Endothelial cell of umbilical vein (primary cell): ENCODE measurements around the gene CAPN2. TPM values are rescaled to one million over a fixed set of nuclear protein-coding genes. Genes with fewer than 3 reads are reported as not detected.

ENCODE experiments used
- BruUV-seq: library from RNA; stranded (reverse); fragments of 400-500 nt; replicated peaks from 2 replicates; lab custom pipeline; 2021; lab: Mats Ljungman, UMichigan
- CTCF ChIA-PET: fragments of 300-600, 350-600 bp; sonication (Branson Sonifier 250); formaldehyde crosslinking; loops from one replicate; lab custom pipeline; 2021; ENCODE audit warnings: antibody characterized with exemption, inconsistent platforms; lab: Charles Lee
- POLR2A ChIA-PET: fragments of 300-600, 350-600 bp; sonication (Branson Sonifier 250); formaldehyde crosslinking; loops from one replicate; lab custom pipeline; 2021; ENCODE audit warnings: antibody characterized with exemption, inconsistent platforms; lab: Charles Lee
- DNase-seq: peaks from one replicate; pipeline ENCODE4 v3.0.0-alpha.2; 2011; ENCODE audit warnings: low read depth, low spot score
- FAIRE-seq: peaks from 2 replicates; lab custom pipeline; 2011; peaks lifted over from hg19 to GRCh38; lab: Jason Lieb, UNC
- H2AFZ ChIP-seq: 2 replicates; pipeline ENCODE4 v1.6.0; 2012; ENCODE audit warnings: low read depth, low read length, control low read depth, inconsistent platforms
- H3K27ac ChIP-seq: 2 replicates; pipeline ENCODE4 v1.5.1; 2011; ENCODE audit warnings: low read depth, mild to moderate bottlenecking, control low read depth, low read length, moderate library complexity; ENCODE audit not compliant: insufficient read depth
- H3K27me3 ChIP-seq, 2 experiments: 2 replicates each; pipeline versions ENCODE4 v1.6.0 to v1.6.1; 2011; ENCODE audit warnings: low read length in 2 of 2, mixed read lengths in 1 of 2; ENCODE audit not compliant: control insufficient read depth in 2 of 2, insufficient read depth in 2 of 2
- H3K36me3 ChIP-seq, 2 experiments: 2 replicates in 1 of 2; 3 replicates in 1 of 2; pipeline ENCODE4 v1.5.1; 2011; ENCODE audit warnings: low read length in 2 of 2, mild to moderate bottlenecking in 1 of 2, moderate library complexity in 1 of 2; ENCODE audit not compliant: control insufficient read depth in 2 of 2, insufficient read depth in 2 of 2; ENCODE audit errors: extremely low read depth in 1 of 2
- H3K4me1 ChIP-seq: 3 replicates; pipeline ENCODE4 v1.5.1; 2011; ENCODE audit warnings: mild to moderate bottlenecking, low read length; ENCODE audit not compliant: control insufficient read depth, insufficient read depth; ENCODE audit errors: extremely low read depth
- H3K4me2 ChIP-seq: 2 replicates; pipeline ENCODE4 v1.6.1; 2011; ENCODE audit warnings: low read length, control low read depth, mixed read lengths; ENCODE audit not compliant: insufficient read depth
- H3K4me3 ChIP-seq, 3 experiments: fragments of 200-600 bp in 1 of 3; sonication (generic), shearing (Covaris generic) in 1 of 3; replicated peaks in 1 of 3; 2 replicates each; pipeline ENCODE4 v1.5.1; 2011 to 2016; ENCODE audit warnings: control low read depth in 3 of 3, low read length in 3 of 3, mild to moderate bottlenecking in 2 of 3, inconsistent platforms in 1 of 3, low read depth in 1 of 3, moderate library complexity in 1 of 3; ENCODE audit not compliant: insufficient read depth in 1 of 3
- H3K79me2 ChIP-seq: 2 replicates; pipeline ENCODE4 v1.6.0; 2012; ENCODE audit warnings: low read length, inconsistent platforms; ENCODE audit not compliant: control insufficient read depth, insufficient read depth
- H3K9ac ChIP-seq: replicated peaks from 2 replicates; pipeline ENCODE3; 2011; ENCODE audit warnings: low read length, control low read depth; ENCODE audit not compliant: insufficient read depth; ENCODE audit errors: extremely low read depth
- H3K9me1 ChIP-seq: replicated peaks from 3 replicates; pipeline ENCODE4 v1.6.0; 2011; ENCODE audit warnings: mild to moderate bottlenecking, low read length; ENCODE audit not compliant: control insufficient read depth, insufficient read depth; ENCODE audit errors: extremely low read depth
- H3K9me3 ChIP-seq: replicated peaks from 2 replicates; pipeline ENCODE4 v1.5.1; 2012; ENCODE audit warnings: low read length, inconsistent platforms; ENCODE audit not compliant: control insufficient read depth, insufficient read depth
- H4K20me1 ChIP-seq: replicated peaks from 2 replicates; pipeline ENCODE3; 2011; ENCODE audit warnings: mild to moderate bottlenecking, low read length; ENCODE audit not compliant: control insufficient read depth, insufficient read depth; ENCODE audit errors: extremely low read depth
- EZH2 ChIP-seq: IDR thresholded peaks from 2 replicates; pipeline ENCODE4 v1.6.1; 2012; ENCODE audit warnings: borderline replicate concordance, low read depth, mild to moderate bottlenecking, moderate library complexity, low read length, inconsistent platforms; ENCODE audit not compliant: severe bottlenecking
- FOS ChIP-seq: IDR thresholded peaks from 2 replicates; pipeline ENCODE4 v1.6.1; 2011; ENCODE audit warnings: mild to moderate bottlenecking, low read length, moderate library complexity, borderline replicate concordance; ENCODE audit not compliant: insufficient read depth
- GATA2 ChIP-seq: IDR thresholded peaks from 2 replicates; pipeline ENCODE4 v1.7.0; 2011; ENCODE audit warnings: low read depth, mild to moderate bottlenecking, moderate library complexity, mixed read lengths, low read length; ENCODE audit not compliant: insufficient read length, insufficient read depth
- JUN ChIP-seq: IDR thresholded peaks from 2 replicates; pipeline ENCODE4 v1.6.1; 2011; ENCODE audit warnings: borderline replicate concordance, low read depth; ENCODE audit not compliant: insufficient read length, insufficient read depth
- MYC ChIP-seq: IDR thresholded peaks from one replicate; pipeline ENCODE4 v1.6.1; 2011; ENCODE audit warnings: mild to moderate bottlenecking, low read depth, low read length
- POLR2A ChIP-seq: IDR thresholded peaks from 2 replicates; pipeline ENCODE4 v1.6.1; 2012; ENCODE audit warnings: low read depth, mild to moderate bottlenecking, control low read depth, low read length
- POLR2AphosphoS5 ChIP-seq: IDR thresholded peaks from 2 replicates; pipeline ENCODE4 v1.6.1; 2012; ENCODE audit warnings: low read depth, mild to moderate bottlenecking, control low read depth, low read length, moderate library complexity; ENCODE audit not compliant: insufficient read depth
- dilution Hi-C: fragments of 300-500 bp; cut with MboI; formaldehyde crosslinking; loops from one replicate; pipeline ENCODE4 v1.15.0; 2019; ENCODE audit warnings: low sequenced_read_pairs; ENCODE audit not compliant: extremely low pct_ligation_motif_present
- intact Hi-C: fragments of 100-400 bp; cut with micrococcal nuclease; formaldehyde crosslinking; loops from one replicate; pipeline ENCODE4 v1.10.0; 2022
- polyA plus RNA-seq, 4 experiments: library from polyadenylated mRNA; depleted of rRNA in 3 of 4; stranded (reverse) in 3 of 4; unstranded in 1 of 4; fragments of >200 nt; gene quantifications; 2 replicates each; pipeline versions ENCODE4 v1.2.1 to v1.2.3, GENCODE V29; 2011 to 2012; ENCODE audit warnings: missing spikeins in 1 of 4
- total RNA-seq: library from RNA; stranded (reverse); gene quantifications from 2 replicates; pipeline ENCODE4 v1.2.3, GENCODE V29; 2021
- TF ChIP-seq, protein P1 (sequence below), 2 donors: IDR thresholded peaks; 1 replicate in 1 of 2; 2 replicates in 1 of 2; pipeline ENCODE4 v1.5.1; 2011; ENCODE audit warnings: low read length in 2 of 2, mild to moderate bottlenecking in 2 of 2, moderate library complexity in 2 of 2, control low read depth in 1 of 2, inconsistent platforms in 1 of 2, low read depth in 1 of 2; ENCODE audit not compliant: insufficient read depth in 1 of 2; ENCODE audit errors: extremely low read depth in 1 of 2
- TF ChIP-seq, protein P2 (sequence below): IDR thresholded peaks from 2 replicates; pipeline ENCODE4 v1.6.1; 2011; ENCODE audit not compliant: insufficient read depth, insufficient read length

Gene CAPN2
- total and polyA plus RNA-seq, 2 donors (not counting 3 experiments of a cell fraction or from before 2014, with no cell fraction given): 110 to 420 TPM

DNA sequence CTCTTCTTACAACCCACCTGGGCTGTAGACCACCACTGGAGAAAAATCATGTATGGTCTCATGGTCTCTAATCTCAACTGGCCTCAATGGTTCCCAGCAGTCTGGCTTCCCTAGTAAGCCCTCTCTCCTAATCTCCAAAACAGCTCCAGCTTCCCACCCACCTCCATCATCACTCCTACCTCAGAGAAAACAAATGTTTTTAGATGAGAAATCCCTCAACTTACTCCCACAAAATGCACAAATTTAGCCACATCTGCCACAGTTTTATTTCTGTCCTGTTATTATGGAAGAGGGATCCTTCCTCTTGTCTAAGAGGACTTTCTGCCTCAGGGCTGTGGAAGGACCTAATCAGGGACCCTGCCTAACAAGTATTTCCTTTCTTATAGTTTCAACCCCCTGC is 101.3 kb downstream of the CAPN2 start:
- Histone ChIP-seq H3K4me1 (peaks cover 14% of the 10 kb centered on the region), H3K79me2 (peaks cover 18% of the 10 kb centered on the region), H3K27me3 (no peaks in the 10 kb centered on the region), H4K20me1 (no peaks in the 10 kb centered on the region), H3K4me2 (no peak overlapping the region), H3K4me3 (no peak overlapping the region), H3K9me1 (peaks cover 2% of the 10 kb centered on the region), H3K27ac (no peak overlapping the region), H3K36me3 (peaks cover 5 to 8% of the 10 kb centered on the region in 2 experiments), H3K9me3 (no peaks in the 10 kb centered on the region), H2AFZ (no peak overlapping the region), H3K9ac (no peak overlapping the region)
- FAIRE-seq (no peak), DNase-seq (no peak)
- ChIA-PET POLR2A (no interaction called here), CTCF (interaction anchor here (1.2 kb wide), 1 partner anchor 12 kb away, joined by 3 read pairs; no protein-coding TSS in a partner anchor)
- dilution Hi-C loops (no loop called here), intact Hi-C loops (loop anchor here (5.0 kb wide), 1 partner anchor 299 kb away; the partner anchor contains the start of gene FBXO28)
- TF ChIP-seq, protein P1, sequence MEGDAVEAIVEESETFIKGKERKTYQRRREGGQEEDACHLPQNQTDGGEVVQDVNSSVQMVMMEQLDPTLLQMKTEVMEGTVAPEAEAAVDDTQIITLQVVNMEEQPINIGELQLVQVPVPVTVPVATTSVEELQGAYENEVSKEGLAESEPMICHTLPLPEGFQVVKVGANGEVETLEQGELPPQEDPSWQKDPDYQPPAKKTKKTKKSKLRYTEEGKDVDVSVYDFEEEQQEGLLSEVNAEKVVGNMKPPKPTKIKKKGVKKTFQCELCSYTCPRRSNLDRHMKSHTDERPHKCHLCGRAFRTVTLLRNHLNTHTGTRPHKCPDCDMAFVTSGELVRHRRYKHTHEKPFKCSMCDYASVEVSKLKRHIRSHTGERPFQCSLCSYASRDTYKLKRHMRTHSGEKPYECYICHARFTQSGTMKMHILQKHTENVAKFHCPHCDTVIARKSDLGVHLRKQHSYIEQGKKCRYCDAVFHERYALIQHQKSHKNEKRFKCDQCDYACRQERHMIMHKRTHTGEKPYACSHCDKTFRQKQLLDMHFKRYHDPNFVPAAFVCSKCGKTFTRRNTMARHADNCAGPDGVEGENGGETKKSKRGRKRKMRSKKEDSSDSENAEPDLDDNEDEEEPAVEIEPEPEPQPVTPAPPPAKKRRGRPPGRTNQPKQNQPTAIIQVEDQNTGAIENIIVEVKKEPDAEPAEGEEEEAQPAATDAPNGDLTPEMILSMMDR (IDR thresholded peaks at IDR 0.05; ENCODE audit: extremely low read depth in 1 of 2, insufficient read depth in 1 of 2, low read depth in 1 of 2, low read length in 2 of 2): no peak
- TF ChIP-seq JUN (no peak), EZH2 (no peak), GATA2 (no peak), POLR2A (no peak), FOS (no peak), POLR2AphosphoS5 (no peak), MYC (no peak)
- TF ChIP-seq, protein P2, sequence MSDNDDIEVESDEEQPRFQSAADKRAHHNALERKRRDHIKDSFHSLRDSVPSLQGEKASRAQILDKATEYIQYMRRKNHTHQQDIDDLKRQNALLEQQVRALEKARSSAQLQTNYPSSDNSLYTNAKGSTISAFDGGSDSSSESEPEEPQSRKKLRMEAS: no peak
- no TSS peak for BruUV-seq
